HL-60 (cell line): Measurements from ENCODE around the gene WLS.
A peak's percentile ranks its signal among the peaks of the same experiment; 100 is the strongest.

ENCODE experiments used
- DNase-seq, 2 experiments: peaks; one replicate each; pipeline ENCODE4 v3.0.0-alpha.2; 2010 to 2020; ENCODE audit warnings: low read depth in 1 of 2, low spot score in 1 of 2
- H3K27ac ChIP-seq: fragments of 250-450 bp; sonication (Bioruptor Pico); replicated peaks from 2 replicates; pipeline ENCODE4 v1.5.1; 2020; ENCODE audit warnings: mild to moderate bottlenecking, moderate library complexity
- H3K27me3 ChIP-seq: fragments of 250-450 bp; sonication (Bioruptor Pico); 2 replicates; pipeline ENCODE4 v1.5.1; 2021; ENCODE audit warnings: mild to moderate bottlenecking, moderate library complexity; ENCODE audit not compliant: insufficient read depth, poor library complexity, severe bottlenecking
- H3K4me3 ChIP-seq: replicated peaks from 2 replicates; pipeline ENCODE4 v1.5.1; 2011; ENCODE audit warnings: mild to moderate bottlenecking, control low read depth, low read length; ENCODE audit not compliant: insufficient read depth
- CTCF ChIP-seq: IDR thresholded peaks from one replicate; pipeline ENCODE4 v1.5.1; 2011; ENCODE audit warnings: low read length, control low read depth, inconsistent platforms; ENCODE audit not compliant: insufficient read depth
- GABPA ChIP-seq: IDR thresholded peaks from 2 replicates; pipeline ENCODE4 v1.6.1; 2012; ENCODE audit warnings: low read depth
- POLR2AphosphoS5 ChIP-seq: IDR thresholded peaks from 2 replicates; pipeline ENCODE4 v1.6.1; 2012; ENCODE audit warnings: low read depth
- REST ChIP-seq: IDR thresholded peaks from 2 replicates; pipeline ENCODE4 v1.6.1; 2012; ENCODE audit warnings: low read depth; ENCODE audit not compliant: insufficient replicate concordance
- SPI1 ChIP-seq: IDR thresholded peaks from 2 replicates; pipeline ENCODE4 v1.6.1; 2012; ENCODE audit warnings: low read depth, mild to moderate bottlenecking, borderline replicate concordance

WLS gene

DNA sequence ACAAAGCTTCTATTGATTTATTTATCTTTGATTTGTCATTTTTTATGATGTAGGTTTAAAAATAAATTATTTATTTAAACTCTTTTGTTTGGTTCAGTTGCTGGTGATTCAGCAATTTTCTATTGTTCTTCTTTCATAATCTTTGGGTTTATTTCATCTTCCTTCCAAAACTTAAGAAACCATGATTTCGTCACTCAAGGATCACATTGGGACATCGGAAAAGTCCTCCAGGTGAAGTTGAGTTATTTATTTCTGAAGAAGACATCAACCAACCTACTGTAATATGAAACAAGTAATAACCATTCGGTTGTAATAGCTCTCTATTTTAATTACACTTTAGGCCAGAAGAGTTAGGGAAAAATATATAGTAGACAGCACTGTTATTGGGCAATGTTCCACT lies 23.0 kb upstream of the WLS start:
- no peak for TF ChIP-seq CTCF
- no peak for TF ChIP-seq POLR2AphosphoS5
- no peak for TF ChIP-seq GABPA
- TF ChIP-seq REST = no peak
- TF ChIP-seq SPI1 = no peak
- Histone ChIP-seq H3K27me3 (no peaks in the 10 kb centered on the region), H3K4me3 (no peak overlapping the region), H3K27ac (peak overlapping the region; percentile 57)
- DNase-seq = peak in 1 of 2 experiments; percentile 33

DNA sequence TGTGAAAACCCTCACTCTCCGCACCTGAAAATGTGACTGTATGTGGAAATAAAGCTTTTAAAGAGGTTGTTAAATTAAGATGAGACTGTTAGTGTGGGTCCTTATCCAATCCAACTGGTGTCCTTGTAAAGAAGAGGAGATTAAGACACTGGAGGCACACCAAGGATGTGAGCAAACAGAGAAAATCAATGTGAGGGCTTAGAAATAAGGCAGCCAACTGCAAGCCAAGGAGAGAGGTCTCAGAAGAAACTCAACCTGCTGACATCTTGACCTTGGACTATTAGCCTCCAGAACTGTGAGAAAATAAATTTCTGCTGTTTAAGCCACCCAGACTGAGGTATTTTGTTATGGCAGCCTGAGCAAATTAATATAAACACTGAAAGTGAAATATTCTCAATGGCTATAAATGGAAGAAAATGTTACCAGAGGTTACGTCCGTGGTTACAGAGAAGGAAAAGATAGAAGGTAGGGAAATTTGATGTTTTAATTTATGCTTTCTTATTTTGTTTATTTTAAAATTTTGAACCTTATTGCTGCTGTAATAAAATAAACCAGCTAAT lies 22.4 kb upstream of the WLS start:
- peak overlapping the region; percentile 57 for H3K27ac ChIP-seq
- TF ChIP-seq POLR2AphosphoS5 (no peak), CTCF (no peak), SPI1 (no peak), GABPA (no peak), REST (no peak)
- H3K27me3 ChIP-seq = no peaks in the 10 kb centered on the region
- H3K4me3 ChIP-seq = no peak overlapping the region
- no peak for DNase-seq

GRCh38 chr1:68237040-68237439 lies 4.7 kb upstream of the WLS start:
- TF ChIP-seq REST = no peak
- TF ChIP-seq CTCF = no peak
- no peak for TF ChIP-seq GABPA
- no peak for TF ChIP-seq POLR2AphosphoS5
- TF ChIP-seq SPI1 = no peak
- no peak overlapping the region for H3K27ac ChIP-seq
- no peak for DNase-seq
- H3K27me3 ChIP-seq = peaks cover 20% of the 10 kb centered on the region
- no peak overlapping the region for H3K4me3 ChIP-seq
